CD4-positive, alpha-beta T cell treated with Interleukin-15 for 4 hours (primary cell): ENCODE measurements around the gene CADPS2.

ENCODE experiments used
- DNase-seq: peaks from one replicate; pipeline ENCODE4 v3.0.0-alpha.2; 2020; ENCODE audit warnings: low spot score

CADPS2 gene

DNA sequence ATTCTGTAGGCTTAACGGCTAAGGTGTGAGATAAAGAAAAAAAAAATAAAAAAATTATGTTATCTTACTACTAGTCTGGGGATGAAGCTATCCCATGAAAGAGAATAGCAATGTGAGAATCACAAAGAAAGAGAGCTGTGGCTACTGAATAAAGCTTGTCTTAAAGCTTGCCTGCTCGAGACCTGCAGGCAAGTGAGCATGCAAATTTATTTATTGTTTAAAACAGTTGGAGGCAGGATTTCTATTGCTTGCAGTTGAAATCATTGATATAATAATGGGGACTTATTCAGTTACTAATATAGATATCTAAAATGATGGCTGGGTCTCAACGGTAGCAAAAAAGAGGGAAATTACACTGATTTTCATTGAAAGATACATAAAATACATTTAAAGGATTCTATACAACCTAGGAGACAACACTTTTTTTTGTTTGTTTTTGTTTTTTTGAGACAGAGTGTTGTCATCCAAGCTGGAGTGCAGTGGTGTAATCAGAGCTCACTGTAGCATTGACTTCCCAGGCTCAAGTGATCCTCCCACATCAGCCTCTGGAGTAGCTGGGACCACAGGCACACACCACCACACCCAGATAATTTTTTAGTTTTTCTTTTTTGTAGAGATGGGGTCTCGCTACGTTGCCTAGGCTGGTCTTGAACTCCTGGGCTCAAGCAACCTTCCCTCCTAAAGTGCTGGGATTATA lies 437.2 kb downstream of the CADPS2 start:
- no peak for DNase-seq

DNA sequence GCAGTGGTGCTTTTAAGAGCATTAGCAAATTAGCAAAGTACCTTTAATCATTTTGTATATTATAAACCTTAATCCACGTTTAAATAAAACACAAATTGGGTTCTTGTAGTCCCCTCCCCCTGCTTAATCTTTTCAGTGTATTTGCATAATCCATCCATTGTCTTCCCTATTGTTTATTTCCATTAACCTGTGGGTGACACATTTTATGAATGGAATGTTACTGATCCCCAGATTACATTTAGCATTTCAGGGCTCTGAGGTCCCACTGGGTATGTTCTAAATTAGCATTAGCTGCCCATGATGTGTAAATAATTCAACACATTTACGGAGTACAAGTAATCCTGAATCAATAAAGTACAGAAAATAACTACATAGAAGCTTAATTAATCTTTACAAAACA lies 443.3 kb downstream of the CADPS2 start:
- DNase-seq: no peak

DNA sequence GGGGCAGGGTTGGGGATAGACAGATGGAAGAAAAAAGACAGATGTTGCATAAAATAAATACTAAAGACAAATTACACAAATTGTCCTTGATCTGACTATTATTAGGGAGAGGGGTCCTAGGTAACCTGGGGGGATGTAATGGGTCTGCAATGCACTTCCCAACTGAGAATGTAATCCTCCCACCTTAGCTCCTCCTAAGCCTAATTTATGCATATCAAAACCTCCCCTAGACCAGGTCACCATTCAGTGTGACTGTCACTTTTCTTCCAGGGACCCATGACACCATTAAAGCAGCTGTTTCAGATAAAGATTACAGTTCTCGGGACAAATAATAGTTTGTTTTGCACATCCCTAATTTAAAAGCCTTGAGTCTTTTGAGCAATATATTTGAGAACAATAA lies 447.8 kb downstream of the CADPS2 start:
- no peak for DNase-seq

DNA sequence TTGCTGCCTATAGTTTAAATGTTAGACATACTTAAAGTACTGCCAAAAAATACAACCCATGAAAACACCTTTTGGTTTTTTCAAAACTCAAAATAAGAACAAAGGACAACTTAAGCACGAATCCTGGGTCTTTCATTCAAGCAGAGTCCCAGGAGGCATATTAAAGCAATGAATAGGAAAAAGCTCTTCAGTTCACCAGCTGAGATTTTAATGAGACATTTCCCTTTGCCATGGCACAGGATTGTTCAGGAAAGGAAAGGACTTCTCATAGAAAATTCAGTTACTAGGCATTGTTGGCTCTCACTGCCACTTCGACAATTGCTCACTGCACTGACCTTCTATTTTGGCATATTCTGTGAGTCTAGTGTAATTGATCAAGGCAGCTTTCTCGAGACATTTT lies 448.3 kb downstream of the CADPS2 start:
- no peak for DNase-seq

DNA sequence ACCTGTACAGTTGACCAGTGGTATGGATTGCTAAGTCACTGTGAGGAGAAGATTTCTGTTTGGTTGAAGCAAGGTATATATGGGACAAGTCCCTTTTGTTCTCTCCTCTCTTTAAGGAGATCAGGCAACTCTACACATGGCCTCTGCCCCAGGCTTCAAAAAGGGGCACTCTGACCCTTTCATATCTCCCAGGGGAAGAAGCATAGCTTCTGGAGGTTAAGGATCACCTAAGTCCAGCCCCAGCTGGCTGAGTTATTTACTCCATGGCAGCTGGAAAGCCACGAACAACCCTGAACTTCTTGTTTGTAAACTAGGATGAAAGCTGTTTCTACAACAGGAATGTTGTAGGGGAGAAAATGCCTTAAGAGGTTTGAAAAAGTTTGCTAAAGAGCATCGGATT lies 452.5 kb downstream of the CADPS2 start:
- no peak for DNase-seq

DNA sequence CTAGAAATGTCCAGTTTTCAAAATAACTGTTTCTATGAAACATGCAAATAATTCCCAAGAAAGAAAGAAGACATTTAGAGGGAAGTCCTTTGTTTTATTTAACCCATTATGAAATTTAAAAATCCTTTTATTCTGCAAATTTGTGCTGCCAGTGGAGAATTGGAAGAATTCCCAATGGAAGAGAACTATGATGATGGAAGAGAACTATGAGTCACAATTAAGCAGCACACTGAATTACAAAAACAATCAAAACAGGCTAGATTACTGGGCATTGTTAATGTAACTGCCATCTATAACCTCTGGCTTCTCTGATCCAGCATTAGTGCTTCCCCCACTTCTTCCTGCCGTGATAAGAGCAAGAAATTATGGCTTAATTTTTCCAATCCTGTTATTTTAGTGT lies 455.6 kb downstream of the CADPS2 start:
- DNase-seq: no peak

DNA sequence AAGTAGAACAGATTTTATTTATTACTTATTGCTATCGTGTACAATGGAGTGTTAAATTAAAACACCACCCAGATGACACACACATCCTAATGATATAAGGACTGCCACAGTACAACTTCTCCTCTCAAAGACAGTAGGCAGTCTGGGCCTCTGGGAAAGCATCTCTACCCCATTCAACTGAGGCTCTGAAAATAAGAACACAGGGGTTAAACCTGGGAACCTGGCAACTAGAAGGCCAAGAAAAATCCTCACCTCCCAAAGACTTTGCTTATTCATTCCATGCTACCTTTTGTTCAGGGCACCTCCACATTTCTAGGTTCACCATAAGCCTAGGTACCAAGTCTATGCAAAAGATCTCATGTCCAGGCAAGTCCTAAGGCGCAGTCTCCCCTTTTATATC lies 456.3 kb downstream of the CADPS2 start:
- no peak for DNase-seq

DNA sequence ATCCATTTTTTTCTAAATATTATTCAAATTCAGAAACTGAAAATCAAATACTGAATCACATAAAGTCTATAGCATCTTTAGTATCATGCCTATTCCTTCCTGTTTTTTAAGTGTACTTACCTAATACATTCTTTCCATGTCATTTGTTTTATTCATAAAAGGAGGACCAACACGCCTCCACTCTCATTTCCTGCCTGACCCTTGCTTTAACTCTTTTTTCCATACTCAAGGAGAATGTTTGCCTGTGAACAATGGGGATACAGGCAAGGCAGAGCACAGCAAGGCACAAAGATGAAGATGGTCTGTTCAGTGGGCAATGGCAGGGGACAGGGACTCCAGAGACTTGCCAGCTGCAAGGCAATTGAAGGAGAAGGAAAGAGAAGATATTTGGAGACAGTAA lies 460.5 kb downstream of the CADPS2 start:
- DNase-seq: no peak

DNA sequence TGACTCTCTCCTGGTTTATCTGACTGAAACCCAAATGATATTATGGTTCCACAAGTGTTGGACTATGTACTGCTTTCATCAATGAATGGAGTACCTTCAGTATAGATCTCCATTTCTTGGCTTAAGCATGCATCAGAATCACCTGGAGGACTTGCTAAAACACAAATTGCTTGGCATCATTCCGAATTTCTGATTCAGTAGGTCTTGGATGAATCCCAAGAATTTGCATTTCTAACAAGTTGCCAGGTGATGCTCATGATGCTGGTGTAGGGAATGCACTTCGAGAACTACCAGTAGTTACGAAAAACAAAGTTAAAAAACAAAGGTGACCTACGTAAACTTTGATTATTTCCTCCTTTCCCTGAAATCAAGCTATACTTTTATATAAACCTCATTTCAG lies 462.7 kb downstream of the CADPS2 start:
- DNase-seq: no peak

DNA sequence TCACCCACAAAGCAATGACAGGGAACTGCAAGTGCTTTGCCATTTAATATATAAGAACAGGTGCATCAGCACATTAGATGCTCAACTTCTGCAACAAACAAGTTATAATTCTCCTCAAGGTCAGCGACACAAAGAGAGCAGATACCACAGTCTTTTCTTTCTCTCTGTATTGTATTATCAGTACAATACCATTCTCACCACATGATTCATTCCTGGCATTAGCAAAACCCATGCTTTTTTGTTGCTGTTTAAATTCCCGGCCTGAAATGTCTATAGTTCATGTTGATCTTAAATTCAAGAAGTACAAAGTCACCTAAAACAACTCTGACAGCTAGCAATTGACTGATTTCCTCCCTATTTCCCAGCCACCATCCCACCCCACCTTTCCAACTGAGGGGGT lies 469.9 kb downstream of the CADPS2 start:
- no peak for DNase-seq

DNA sequence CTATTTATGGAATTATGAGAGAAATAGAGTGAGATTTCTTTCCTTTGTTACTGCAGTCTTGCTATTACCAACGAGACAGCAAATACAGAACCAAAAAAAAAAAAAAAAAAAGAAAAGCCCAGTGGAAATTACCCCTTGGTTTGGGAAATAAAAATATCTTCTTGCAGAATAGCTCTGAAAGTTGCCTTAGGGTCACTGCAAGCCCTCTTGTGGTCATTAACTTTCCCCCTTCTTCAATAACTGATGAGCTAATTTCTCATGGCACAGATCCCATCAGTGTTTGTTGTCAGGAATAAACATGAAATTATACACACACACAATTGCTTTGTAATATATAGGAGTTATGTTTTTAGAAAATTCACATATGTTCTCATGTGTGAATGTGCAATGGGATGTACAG lies 470.8 kb downstream of the CADPS2 start:
- no peak for DNase-seq

DNA sequence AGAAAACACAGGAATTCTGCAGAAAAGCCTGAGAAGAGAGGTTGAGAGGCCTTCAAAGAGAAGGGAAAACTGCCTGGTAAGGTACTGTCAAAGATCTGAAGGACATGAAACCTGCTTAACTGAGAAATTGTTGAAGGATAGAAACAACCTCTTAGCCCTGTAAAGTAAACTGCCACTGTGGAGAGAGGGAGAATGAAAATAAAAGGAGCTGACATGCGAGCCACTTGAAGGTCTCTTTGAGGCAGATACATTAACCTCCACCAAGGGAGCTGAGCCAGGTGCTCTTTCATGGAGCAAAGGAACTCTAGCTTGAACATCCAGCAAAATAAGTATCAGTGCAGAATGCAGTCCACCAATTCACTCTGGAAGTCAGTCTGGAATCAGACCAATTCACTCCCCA lies 472.9 kb downstream of the CADPS2 start:
- no peak for DNase-seq

DNA sequence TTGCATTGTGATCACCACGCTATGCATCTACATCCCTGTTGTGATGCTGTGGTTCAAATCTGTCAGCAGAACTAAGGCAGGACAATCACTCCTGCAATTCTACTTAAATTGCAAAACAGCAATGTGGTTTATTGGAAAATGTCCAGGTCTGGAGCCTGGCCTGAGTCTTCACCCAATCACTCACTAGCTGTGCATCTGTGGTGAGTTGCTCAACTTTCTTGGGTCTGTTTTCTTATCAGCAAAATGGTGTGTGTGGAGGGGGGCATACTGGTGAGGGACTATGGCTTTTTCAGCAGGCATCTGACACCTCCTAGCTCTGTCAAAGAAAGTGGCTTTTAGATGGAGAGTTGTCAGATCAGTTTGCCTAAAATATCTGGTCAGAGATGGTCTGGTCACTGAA lies 473.4 kb downstream of the CADPS2 start:
- no peak for DNase-seq

DNA sequence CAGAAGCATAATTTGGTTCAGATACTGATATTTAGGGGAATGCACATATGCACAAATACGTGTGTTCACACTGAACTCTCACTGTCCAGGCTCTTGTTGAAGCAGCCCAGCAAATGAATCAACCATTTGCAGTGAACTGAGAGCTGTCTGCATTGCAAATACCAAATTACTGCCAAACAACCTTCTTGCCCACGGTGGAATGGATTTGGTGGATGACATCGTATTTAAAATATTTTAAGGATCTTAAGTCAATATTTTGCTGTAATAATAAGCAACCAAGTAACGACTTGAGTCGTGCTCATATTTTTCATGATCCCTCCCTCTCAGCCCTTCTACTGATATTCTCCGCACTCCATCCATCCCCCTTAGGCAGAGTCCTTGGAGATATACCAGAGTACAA lies 473.8 kb downstream of the CADPS2 start:
- no peak for DNase-seq

DNA sequence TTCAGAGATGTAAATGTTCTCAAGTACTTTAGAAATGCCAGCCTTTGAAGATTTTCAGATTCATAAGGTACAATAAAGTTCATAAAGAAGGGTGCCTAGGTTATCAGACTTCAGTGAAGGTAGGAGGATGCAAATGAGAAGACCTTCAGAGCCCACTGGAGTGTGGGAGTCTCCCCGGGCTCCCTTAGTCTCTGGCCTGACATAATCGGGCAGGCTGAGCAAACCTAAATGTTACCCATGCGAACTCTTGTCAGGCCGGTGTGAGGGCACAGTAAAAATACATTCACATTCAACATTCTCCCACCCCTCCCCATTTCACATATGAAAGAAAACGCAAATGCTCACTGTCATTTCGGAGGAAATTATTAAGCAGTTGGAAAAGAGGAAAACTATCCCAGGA lies 479.1 kb downstream of the CADPS2 start:
- no peak for DNase-seq

DNA sequence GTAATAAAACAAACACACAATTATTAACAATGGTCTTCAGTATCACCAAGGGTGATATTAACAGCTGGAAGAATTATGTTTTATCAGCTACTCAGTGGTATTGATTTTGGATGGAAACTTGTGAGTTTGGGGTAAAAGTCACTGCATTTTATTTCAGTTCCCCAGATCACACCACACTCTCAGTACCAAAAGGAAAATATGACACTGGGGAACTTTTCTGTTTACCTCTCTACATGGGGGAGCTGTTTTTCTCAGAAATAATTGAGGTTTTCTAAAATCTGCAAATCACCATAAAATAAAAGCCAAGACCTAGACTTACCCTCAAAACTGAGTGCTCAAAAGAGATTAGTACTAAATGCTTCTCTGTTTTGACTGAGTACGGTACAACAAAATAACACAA lies 483.1 kb downstream of the CADPS2 start:
- no peak for DNase-seq

DNA sequence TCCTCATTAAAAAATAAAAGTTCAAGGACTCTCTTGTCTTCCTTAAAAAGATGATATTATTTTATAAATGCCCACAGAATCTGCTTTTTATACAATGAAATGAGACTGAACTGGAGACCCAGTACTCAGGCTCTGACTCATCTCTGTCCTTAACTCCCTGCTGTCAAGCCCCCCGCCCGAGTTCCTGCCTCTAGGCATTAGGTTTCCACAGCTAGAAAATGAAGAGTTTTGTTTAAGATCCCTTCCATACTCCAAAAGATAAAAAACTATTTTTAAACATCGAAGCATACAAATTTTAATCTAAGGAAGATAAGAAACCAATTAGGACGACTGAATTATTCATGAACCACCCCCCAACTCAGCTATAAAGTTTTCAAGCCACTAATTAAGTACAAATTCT lies 484.0 kb downstream of the CADPS2 start:
- no peak for DNase-seq

DNA sequence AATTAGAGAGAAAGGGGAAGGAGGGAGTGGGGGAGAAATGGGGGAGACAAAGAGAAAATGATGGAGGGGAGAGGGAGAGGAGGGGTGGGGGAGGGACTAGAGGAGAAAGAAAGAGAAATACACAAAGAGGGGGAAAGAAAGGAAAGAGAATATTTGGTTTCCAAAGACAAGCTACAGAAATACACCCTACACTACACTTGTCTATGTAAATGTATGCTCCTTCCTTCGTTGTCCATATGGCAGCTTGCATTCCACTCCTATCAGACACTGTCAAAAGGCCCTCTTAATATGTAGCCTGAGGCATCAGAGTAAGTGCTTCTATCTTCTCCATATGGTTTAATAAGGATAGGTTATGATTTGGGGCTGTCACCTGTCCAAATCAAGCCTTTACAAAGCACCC lies 488.9 kb downstream of the CADPS2 start:
- DNase-seq: no peak

DNA sequence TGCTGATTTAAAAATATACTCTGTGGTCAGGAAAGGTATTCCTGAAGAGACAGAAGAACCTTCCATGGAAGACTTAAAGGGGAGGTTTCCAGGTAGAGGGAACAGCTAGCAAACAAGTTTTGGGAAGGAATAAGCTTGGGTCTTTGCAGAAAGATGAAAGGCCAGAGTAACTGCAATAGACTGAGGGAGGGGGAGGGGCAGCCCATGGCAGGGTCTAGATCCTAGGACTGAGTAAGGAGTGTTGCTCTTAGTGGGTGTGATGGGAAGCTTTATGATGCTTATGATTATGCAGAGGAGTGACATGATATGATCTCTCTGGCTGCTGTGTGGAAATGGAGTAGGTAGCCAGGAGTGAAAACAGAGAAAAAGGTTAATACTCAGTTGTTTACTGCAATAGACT lies 491.7 kb downstream of the CADPS2 start:
- DNase-seq: no peak

DNA sequence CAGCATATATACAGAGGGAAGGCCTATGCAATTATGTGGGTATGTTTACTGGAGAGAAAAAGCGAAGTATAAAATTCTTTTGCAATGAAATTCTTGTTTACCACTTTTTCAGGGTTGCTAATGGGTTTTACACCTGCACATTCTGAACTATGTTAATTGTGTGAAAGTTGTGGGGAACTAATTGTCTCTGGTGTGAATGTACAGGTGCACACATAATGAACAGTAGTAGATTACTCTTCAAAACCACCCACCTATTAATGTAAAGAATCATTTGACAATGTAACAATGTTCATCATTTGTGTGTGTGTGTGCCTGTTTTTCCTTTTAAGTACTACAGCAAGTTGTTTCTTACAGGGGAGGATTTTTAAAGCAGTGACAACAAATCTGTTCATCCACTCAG lies 501.7 kb downstream of the CADPS2 start:
- no peak for DNase-seq

DNA sequence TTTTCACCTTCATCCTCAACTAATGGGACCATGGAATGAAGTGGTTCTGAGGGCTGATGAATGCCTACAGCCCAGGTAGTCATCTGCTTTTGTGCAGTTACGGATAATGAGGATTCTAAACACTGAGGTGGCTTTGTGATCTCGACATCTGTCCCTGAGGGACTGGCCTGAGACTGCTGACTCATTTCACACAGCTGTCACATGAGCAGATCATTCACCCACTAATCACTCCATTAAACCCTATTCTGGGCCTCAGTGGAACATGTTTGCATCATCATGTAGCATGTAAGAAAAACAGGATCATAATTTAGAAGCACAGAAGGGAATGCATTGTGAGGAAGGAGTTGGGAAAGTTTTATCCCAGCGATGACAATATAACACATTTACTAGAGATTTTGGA lies 502.3 kb downstream of the CADPS2 start:
- DNase-seq: no peak

DNA sequence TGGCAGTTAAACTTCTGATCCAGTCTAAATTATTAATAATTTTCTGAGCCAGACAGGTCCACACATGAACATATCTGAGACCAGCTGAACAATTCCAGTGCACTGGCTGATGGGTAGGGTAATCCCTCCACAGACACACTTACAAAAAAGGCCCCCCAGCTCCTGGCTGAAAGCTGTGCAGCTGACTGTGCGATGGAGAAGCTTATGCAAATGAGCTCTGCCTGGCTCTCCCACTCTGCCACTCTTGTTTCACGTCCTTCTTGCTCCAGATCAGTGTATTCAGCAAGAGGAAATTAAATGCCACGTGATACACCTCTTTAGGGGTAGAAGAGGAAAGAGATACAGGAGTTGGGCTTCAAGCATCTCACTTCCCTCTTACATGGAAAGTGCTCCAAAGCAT lies 505.3 kb downstream of the CADPS2 start:
- no peak for DNase-seq

DNA sequence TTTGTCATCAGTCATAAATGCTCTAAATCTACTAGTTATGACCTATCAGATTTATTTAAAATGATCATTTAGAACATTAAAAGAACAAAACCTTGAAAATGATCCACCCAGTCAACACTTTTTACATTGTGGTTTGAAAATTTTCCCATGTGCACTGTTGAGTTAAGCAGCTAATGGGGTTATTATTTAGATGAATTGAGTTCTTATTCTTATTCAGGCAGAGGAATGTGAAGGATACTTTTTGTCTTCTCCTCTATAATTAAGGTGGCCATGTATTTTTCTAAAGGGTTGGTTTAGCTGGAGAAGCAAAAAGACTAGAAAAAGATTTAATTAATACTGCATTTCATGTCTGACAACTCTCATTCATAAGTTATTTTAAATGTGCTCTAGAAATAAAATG lies 506.8 kb downstream of the CADPS2 start:
- no peak for DNase-seq

DNA sequence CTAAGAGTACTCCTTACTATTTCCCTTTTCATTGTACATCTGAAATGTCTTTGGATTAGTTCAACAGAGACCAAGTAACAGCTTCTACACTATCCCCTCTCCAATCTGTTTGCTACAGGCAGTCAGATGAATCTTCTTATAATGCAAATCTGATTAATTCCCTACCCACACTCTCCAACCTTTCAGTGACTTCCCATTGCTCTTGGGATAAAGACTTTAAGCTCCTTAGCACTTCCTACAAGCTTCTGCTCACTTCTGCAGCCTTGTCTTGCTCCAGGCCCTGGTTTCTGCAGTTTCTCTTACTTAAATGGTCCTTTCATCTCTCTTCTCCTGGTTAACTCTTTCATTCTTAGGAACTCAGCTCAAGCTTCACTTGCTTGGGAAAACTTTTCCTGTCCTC lies 516.5 kb downstream of the CADPS2 start:
- no peak for DNase-seq

DNA sequence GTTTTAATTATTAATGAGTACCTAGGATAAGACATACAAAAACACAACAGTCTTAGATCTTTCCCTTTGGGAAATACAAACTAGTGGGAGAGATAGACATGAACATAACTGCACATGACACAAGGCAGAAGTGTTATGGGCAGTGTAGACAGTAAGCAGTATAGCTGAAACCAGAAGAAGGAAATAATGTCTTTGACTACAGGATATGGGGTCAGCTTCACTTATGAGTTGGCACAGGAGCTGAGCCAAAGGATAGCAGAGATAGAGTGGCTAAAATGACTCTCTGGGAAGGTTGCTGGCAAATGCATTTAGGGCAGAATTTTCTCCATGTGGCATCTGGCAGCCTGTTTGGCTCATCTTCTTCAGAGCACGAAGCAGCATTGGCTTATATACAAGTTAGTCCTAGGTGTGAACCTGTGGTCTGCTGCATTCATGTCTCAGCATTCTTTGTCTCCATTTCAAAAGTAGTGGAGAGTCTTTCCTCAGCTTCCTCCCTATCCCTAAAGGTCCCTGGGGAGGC lies 521.4 kb downstream of the CADPS2 start:
- DNase-seq: no peak
